Measurements from ENCODE around the gene RAPGEF6. TPM values are rescaled to one million over a fixed set of nuclear protein-coding genes. Genes with fewer than 3 reads are reported as not detected.

Gene RAPGEF6
- total RNA-seq, 2 donors from 2014 or later, result 8.6 to 13.0 TPM

GRCh38 chr5:131659841-131660240, 24.8 kb upstream of the RAPGEF6 start:
- peaks cover 0 to 7% of the 10 kb centered on the region in 2 donors for H3K36me3 ChIP-seq (replicated peaks in 1 of 2; ENCODE audit: insufficient read depth in 1 of 2, low read depth in 2 of 2)
- intact Hi-C loops (cut with DNase I), result no loop called here
- ATAC-seq (no peak), DNase-seq (no peak)
- H3K27ac ChIP-seq, result no peak overlapping the region
- peaks cover 0 to 7% (median 3%) of the 10 kb centered on the region in 3 donors for H3K9me3 ChIP-seq
- no peaks in the 10 kb centered on the region for H3K4me1 ChIP-seq
- no peak for TF ChIP-seq CTCF (IDR thresholded peaks at IDR 0.05)
- TF ChIP-seq POLR2A (IDR thresholded peaks at IDR 0.05), result no peak
- H3K27me3 ChIP-seq, result no peaks in the 10 kb centered on the region
- 93 to 98% methylated on average over 9 of the region's 9 CpGs for WGBS, 2 donors
- no peak overlapping the region for H3K4me3 ChIP-seq

GRCh38 chr5:131659290-131659689, 24.3 kb upstream of the RAPGEF6 start:
- ATAC-seq (no peak), DNase-seq (no peak)
- Histone ChIP-seq H3K27me3 (no peaks in the 10 kb centered on the region), H3K36me3 (replicated peaks in 1 of 2; ENCODE audit: insufficient read depth in 1 of 2, low read depth in 2 of 2) (peaks cover 0 to 7% of the 10 kb centered on the region in 2 donors), H3K4me3 (no peak overlapping the region), H3K9me3 (peaks cover 0 to 7% (median 3%) of the 10 kb centered on the region in 3 donors), H3K27ac (no peak overlapping the region), H3K4me1 (peaks cover 3% of the 10 kb centered on the region)
- TF ChIP-seq POLR2A (IDR thresholded peaks at IDR 0.05) (no peak), CTCF (IDR thresholded peaks at IDR 0.05) (no peak)
- intact Hi-C loops (cut with DNase I), result no loop called here
- WGBS, 2 donors, result 97% methylated on average over 8 to 13 of the region's 13 CpGs

GRCh38 chr5:131654776-131655175, 19.7 kb upstream of the RAPGEF6 start:
- 88 to 90% methylated on average over 2 of the region's 2 CpGs for WGBS, 2 donors
- Histone ChIP-seq H3K4me1 (peaks cover 6% of the 10 kb centered on the region), H3K4me3 (no peak overlapping the region), H3K27ac (no peak overlapping the region), H3K27me3 (no peaks in the 10 kb centered on the region), H3K36me3 (replicated peaks in 1 of 2; ENCODE audit: insufficient read depth in 1 of 2, low read depth in 2 of 2) (peaks cover 5 to 16% of the 10 kb centered on the region in 2 donors), H3K9me3 (no peaks in the 10 kb centered on the region)
- TF ChIP-seq CTCF (IDR thresholded peaks at IDR 0.05) (no peak), POLR2A (IDR thresholded peaks at IDR 0.05) (no peak)
- DNase-seq (no peak), ATAC-seq (no peak)
- intact Hi-C loops (cut with DNase I), result no loop called here

GRCh38 chr5:131654309-131654708, 19.3 kb upstream of the RAPGEF6 start:
- 74 to 80% methylated on average over 2 of the region's 2 CpGs for WGBS, 2 donors

GRCh38 chr5:131649161-131649560, 14.1 kb upstream of the RAPGEF6 start:
- Histone ChIP-seq H3K4me1 (peaks cover 1% of the 10 kb centered on the region), H3K4me3 (no peak overlapping the region), H3K36me3 (replicated peaks in 1 of 2; ENCODE audit: insufficient read depth in 1 of 2, low read depth in 2 of 2) (peaks cover 5 to 17% of the 10 kb centered on the region in 2 donors), H3K27me3 (no peaks in the 10 kb centered on the region), H3K27ac (no peak overlapping the region), H3K9me3 (no peaks in the 10 kb centered on the region)
- DNase-seq (no peak), ATAC-seq (no peak)
- intact Hi-C loops (cut with DNase I), result loop anchor here (10.0 kb wide), 1 partner anchor 156 kb away; no protein-coding TSS in a partner anchor
- TF ChIP-seq CTCF (IDR thresholded peaks at IDR 0.05) (no peak), POLR2A (IDR thresholded peaks at IDR 0.05) (no peak)
- WGBS, 2 donors, result 91% methylated on average over 3 of the region's 3 CpGs

More at GRCh38 chr5:131654309-131654708, 19.3 kb upstream of the RAPGEF6 start:
- H3K4me1 ChIP-seq, result peaks cover 6% of the 10 kb centered on the region
- H3K4me3 ChIP-seq, result no peak overlapping the region
- H3K9me3 ChIP-seq, result no peaks in the 10 kb centered on the region
- no peaks in the 10 kb centered on the region for H3K27me3 ChIP-seq
- no peak overlapping the region for H3K27ac ChIP-seq
- intact Hi-C loops (cut with DNase I), result no loop called here
- ATAC-seq (no peak), DNase-seq (no peak)
- TF ChIP-seq POLR2A (IDR thresholded peaks at IDR 0.05), result no peak
- H3K36me3 ChIP-seq (replicated peaks in 1 of 2; ENCODE audit: insufficient read depth in 1 of 2, low read depth in 2 of 2), result peaks cover 5 to 11% of the 10 kb centered on the region in 2 donors

Data from body of pancreas (tissue), 4 donors.